COLO668 (cell line): ENCODE results near the gene ERBIN.
"Not testable (repeated sequence)": the region's sequence is repeated elsewhere in the genome, so short reads cannot be mapped to it uniquely, and the experiment has no call there.

Experiments used
- DNase-seq: peaks from one replicate; lab custom pipeline; 2025; ENCODE audit not compliant: unreplicated experiment; lab: John Stamatoyannopoulos, UW

The ERBIN gene

GRCh38 chr5:65955746-65956145 lies 29.4 kb downstream of the ERBIN start:
- DNase-seq, result no peak

GRCh38 chr5:65957703-65958102 lies 31.3 kb downstream of the ERBIN start:
- not testable (repeated sequence) for DNase-seq

- no peak for DNase-seq
These were observed 35.3 kb downstream of the ERBIN start for GRCh38 chr5:65961633-65962032.

- no peak for DNase-seq
These were observed 41.1 kb downstream of the ERBIN start for GRCh38 chr5:65967288-65968066.

DNA sequence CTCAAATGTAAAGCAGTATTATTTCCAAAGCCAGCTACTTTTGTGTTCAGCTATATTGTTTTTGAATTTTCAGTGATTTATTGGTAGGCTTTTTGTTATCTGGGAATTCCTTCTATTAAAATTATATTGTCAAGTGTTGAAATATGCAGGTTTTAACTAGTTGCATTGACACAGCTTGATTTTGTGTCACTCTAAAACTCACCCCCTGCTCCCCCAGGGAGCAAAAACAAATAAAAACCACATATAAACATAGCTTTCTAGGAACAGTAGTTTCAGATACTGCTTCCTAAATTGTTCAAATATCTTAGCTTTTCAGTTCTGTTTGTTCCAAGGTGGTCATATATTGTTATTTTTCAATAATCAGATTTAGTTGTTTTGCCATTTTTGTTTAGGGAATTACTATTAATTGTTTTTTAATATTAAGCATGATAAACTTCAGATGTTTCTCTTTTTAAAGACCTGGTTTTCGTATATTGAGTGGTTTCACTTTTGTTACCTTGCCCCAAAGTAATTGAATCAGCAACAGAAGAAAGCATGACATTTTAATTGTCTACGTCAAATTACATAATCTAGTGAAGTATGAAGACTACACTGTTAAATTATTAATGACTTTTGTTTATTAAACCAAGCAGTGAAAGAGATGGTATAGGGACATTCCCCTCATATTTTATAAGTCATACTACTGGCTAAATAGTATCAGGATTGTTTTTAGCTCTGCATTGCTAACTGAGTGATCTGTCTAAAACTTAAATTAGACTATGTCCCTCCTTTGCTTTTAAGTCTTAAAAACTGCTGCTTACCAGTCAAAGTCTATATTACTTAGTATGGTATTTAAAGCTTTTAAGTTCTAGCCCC lies 43.4 kb downstream of the ERBIN start:
- no peak for DNase-seq

GRCh38 chr5:65970481-65971367 lies 44.3 kb downstream of the ERBIN start:
- DNase-seq, result no peak

DNA sequence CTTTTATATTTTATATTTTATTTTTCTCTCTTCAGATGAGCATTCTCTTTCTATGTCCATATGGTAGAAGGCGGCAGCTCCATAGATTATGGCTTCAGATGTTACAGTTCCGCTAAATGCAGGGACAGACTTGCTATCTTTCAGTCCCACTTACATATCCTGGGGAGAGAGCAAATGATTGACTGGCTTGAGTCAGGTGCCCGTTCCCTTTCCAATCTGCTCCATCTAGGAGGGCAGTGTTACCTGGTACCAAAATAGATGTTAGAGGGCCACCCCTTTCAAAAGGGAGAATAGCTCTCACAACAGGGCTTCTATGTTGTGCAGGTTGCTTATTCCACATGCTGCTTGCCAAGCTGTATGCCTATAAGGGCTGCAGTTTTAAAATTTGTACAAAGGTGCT lies 45.3 kb downstream of the ERBIN start:
- no peak for DNase-seq

- DNase-seq, result not testable (repeated sequence)
These were observed 46.5 kb downstream of the ERBIN start for GRCh38 chr5:65972896-65973295.

DNA sequence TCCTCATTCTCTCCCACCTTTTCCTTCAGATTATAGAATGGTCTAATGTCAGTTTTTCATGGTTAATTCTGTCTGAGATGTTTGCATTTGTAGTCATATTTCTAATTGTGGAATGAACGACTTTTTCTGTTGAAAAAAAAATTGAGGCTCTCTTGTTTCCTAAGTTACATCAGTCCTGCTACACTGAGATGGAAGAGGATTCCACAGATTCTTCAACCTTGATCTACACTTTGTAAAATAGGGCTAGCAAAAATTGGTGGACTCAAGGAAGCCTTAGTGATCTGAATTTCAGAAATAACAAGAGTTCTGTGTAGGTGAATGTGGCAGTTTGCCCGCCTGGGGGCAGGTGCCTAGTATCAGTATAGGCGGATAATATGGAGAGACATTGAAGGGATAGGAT lies 51.9 kb downstream of the ERBIN start:
- no peak for DNase-seq

DNA sequence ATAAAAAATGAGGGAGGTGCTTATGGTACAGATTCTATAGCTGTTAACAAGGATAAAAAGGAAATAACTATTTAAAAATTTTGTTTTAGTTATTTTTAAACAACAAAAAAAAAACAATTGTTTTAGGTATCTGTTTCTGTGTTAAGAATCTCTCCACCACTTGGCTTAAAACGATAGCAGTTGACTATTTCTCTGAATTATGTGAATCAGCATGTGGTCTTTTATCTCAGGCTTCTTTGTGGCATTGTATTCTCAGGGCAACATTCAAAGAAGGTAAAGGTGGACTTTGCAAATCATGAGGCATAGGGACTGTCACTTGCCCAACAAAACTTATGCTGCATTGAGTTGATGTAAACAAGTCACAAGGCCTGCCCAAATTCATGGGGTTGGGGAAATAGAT lies 55.2 kb downstream of the ERBIN start:
- no peak for DNase-seq

GRCh38 chr5:65981969-65982619 lies 55.7 kb downstream of the ERBIN start:
- DNase-seq, result no peak

DNA sequence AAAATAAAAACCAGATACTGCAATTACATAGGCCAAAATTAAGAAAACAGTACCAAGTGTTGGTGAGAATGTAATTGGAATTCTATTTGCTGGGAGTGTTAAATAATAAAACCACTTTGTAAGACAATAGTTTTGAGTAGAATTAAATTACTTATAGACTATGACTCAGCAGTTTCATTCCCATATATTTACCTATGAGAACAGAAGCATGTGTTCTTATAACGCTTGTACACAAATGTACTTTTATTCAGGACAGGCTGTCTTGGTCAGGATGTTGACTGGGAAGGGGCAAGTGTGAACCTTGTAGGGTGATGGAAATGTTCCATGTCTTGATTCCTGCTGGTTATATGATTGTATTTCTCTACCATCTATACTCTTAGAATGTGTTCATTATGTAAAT lies 56.3 kb downstream of the ERBIN start:
- DNase-seq, result no peak

DNA sequence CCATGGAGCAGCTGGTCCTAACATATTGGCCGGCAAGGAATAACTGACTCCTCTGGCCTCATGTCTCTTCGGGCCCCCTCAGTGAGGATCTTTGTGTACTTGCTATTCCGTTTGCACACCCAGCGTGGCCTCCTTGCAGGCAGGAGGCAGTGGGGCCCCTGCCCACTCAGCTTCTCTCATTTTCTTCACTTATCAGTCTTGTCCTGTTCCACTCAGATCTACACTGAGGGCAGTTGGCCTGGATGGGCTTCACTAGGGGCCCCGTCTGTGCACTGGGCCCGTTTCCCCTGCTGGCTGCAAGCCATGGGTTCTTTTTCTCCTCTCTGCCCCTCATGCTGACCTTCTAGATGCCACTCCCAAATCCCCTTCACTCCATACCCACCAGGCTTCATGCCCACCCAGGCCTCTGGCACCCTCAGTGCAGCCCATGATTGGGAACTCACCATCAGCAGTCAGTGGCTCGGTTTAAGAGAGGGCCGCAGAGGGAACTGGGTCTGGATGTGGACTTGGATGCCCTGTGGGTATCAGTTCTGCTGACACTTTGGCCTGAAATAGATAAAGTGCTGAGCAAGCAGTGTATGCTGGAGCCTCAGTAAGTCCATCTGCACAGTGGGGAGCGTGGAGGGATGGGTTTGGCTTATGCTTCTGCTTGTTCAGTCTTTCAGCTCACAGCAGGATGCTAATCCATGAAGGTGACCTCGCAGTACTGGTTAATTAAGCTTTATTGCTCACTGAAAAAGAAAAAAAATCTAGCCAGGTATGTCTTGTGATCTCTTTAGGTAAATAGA lies 57.9 kb downstream of the ERBIN start:
- no peak for DNase-seq

- no peak for DNase-seq
These were observed 59.7 kb downstream of the ERBIN start for GRCh38 chr5:65986050-65986451.

DNA sequence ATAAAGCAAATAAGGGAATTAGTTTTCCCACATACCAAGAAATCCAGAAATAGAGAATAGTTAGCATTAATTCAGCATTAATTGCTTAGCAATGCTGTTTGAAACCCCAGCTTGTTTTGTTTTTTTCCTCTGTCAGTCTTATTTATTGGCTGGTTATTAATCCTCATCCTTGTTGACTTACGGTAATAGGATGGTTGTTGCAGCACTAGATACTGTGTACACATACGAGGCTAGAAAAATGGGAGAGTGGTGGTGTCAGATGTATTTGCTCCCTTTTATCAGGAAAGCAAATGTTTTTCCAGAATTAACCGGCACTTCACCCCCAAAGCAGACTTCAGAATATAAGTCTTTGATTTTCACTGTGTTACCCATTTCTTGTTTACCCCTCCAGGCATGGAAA lies 60.4 kb downstream of the ERBIN start:
- no peak for DNase-seq

GRCh38 chr5:65987982-65988381 lies 61.6 kb downstream of the ERBIN start:
- no peak for DNase-seq

DNA sequence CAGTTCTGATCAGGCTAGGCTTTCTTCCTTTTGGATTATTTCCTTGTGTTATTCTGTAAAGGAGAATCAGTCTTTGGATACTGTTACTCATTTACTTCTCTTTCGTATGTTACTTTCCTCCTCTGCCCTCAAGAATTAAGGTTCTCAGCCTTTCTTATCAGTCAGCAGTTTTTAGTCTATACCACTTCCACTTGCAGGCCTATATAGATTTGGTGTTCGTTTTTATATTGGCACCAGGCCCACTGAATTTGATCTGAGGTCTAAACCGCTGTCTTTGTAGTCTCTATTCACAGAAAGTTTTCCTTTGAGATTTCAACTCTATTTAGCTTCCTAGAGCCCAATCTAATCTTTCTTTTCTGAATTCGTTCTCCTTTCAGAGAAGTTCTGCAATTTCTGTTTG lies 62.8 kb downstream of the ERBIN start:
- no peak for DNase-seq

DNA sequence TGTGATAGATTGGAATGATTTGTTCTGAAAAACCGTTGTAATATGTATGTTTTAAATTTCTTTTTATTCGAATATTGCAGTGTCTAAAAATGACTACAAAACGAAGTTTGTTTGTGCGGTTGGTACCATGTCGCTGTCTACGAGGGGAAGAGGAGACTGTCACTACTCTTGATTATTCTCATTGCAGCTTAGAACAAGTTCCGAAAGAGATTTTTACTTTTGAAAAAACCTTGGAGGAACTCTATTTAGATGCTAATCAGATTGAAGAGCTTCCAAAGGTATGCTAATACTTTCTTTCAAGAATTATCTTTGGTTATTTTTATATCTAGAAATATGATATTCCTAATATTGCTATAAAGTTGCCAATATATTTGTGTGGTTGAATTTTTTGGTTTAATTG lies 66.3 kb downstream of the ERBIN start:
- DNase-seq, result no peak

DNA sequence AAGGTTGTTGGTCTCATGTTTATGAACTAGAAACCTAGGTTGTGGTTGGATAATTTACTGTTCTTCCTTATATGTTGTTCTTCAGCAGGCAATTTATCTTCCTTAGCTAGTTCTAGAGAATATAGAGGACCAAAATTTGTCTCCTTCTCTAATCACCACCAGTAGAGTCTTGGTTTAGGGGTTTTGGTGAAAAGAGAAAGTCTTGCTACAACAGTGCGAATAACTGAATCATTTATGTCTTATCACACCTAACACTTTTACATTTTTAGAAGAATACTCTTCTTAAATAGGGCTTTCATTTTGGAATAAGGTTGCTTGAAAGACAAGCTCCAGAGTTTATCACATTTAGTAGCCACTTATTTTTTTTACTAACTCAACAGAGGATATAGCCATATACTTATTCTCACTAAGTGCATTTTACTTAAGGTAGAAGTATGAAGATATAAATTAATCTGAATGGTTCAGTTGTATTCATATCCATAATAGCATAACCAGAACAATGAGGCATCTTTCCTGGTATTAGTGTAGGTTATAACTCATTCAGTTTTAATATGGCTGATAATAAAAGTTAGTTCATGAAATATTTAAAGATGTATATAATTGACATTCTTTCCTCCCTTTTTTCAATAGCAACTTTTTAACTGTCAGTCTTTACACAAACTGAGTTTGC lies 67.9 kb downstream of the ERBIN start:
- DNase-seq, result no peak
